Parathyroid adenoma (tissue), 2 donors: ENCODE measurements around the gene PPARGC1A.

Experiments
- H2AFZ ChIP-seq: fragments of 300-600 bp; sonication (generic); one replicate; pipeline ENCODE4 v1.7.0; 2017; ENCODE audit warnings: antibody characterized with exemption, mild to moderate bottlenecking
- H3K27ac ChIP-seq: fragments of 300-600 bp; sonication (generic); one replicate; pipeline ENCODE4 v1.7.0; 2017
- H3K27me3 ChIP-seq: fragments of 300-600 bp; sonication (generic); one replicate; pipeline ENCODE4 v1.7.0; 2017; ENCODE audit warnings: low read length; ENCODE audit not compliant: control insufficient read depth, insufficient read depth
- H3K36me3 ChIP-seq: fragments of 300-600 bp; sonication (generic); one replicate; pipeline ENCODE4 v1.7.0; 2017; ENCODE audit warnings: low read length; ENCODE audit not compliant: control insufficient read depth, insufficient read depth
- H3K4me1 ChIP-seq: fragments of 300-600 bp; sonication (generic); one replicate; pipeline ENCODE4 v1.7.0; 2017; ENCODE audit warnings: control low read depth
- H3K4me2 ChIP-seq: fragments of 300-600 bp; sonication (generic); one replicate; pipeline ENCODE4 v1.7.0; 2017; ENCODE audit warnings: low read length
- H3K4me3 ChIP-seq: fragments of 300-600 bp; sonication (generic); one replicate; pipeline ENCODE4 v1.7.0; 2017; ENCODE audit warnings: low read depth, low read length
- H3K79me2 ChIP-seq: fragments of 300-600 bp; sonication (generic); one replicate; pipeline ENCODE4 v1.7.0; 2017; ENCODE audit warnings: control low read depth
- H3K9ac ChIP-seq: fragments of 300-600 bp; sonication (generic); one replicate; pipeline ENCODE4 v1.7.0; 2017; ENCODE audit warnings: mild to moderate bottlenecking
- H3K9me3 ChIP-seq: fragments of 300-600 bp; sonication (generic); one replicate; pipeline ENCODE4 v1.7.0; 2017; ENCODE audit warnings: low read length; ENCODE audit not compliant: control insufficient read depth
- CTCF ChIP-seq: fragments of 300-600 bp; sonication (generic); IDR thresholded peaks from one replicate; pipeline ENCODE4 v1.7.0; 2017; ENCODE audit warnings: antibody characterized with exemption, mild to moderate bottlenecking
- donor health status: primary hyperparathyroidism.

PPARGC1A gene

GRCh38 chr4:23934223-23934622 is 44.4 kb upstream of the PPARGC1A start:
- Histone ChIP-seq H3K9ac (no peak overlapping the region), H3K36me3 (no peaks in the 10 kb centered on the region), H3K79me2 (no peaks in the 10 kb centered on the region), H3K4me2 (no peak overlapping the region), H3K4me1 (peaks cover 7% of the 10 kb centered on the region), H3K27ac (no peak overlapping the region), H3K4me3 (no peak overlapping the region), H3K9me3 (no peaks in the 10 kb centered on the region), H2AFZ (no peak overlapping the region), H3K27me3 (no peaks in the 10 kb centered on the region)
- TF ChIP-seq CTCF = no peak

GRCh38 chr4:23932901-23933308 is 43.1 kb upstream of the PPARGC1A start:
- TF ChIP-seq CTCF = no peak
- Histone ChIP-seq H3K4me1 (peaks cover 7% of the 10 kb centered on the region), H3K27me3 (no peaks in the 10 kb centered on the region), H3K4me3 (no peak overlapping the region), H3K36me3 (no peaks in the 10 kb centered on the region), H2AFZ (no peak overlapping the region), H3K9ac (no peak overlapping the region), H3K27ac (no peak overlapping the region), H3K9me3 (no peaks in the 10 kb centered on the region), H3K79me2 (no peaks in the 10 kb centered on the region), H3K4me2 (no peak overlapping the region)

GRCh38 chr4:23932186-23932585 is 42.3 kb upstream of the PPARGC1A start:
- Histone ChIP-seq H3K79me2 (no peaks in the 10 kb centered on the region), H3K9me3 (no peaks in the 10 kb centered on the region), H3K4me3 (no peak overlapping the region), H3K36me3 (no peaks in the 10 kb centered on the region), H3K27ac (no peak overlapping the region), H3K27me3 (no peaks in the 10 kb centered on the region), H2AFZ (no peak overlapping the region), H3K9ac (no peak overlapping the region), H3K4me2 (no peak overlapping the region), H3K4me1 (peaks cover 7% of the 10 kb centered on the region)
- TF ChIP-seq CTCF = no peak

GRCh38 chr4:23931489-23931830 is 41.6 kb upstream of the PPARGC1A start:
- TF ChIP-seq CTCF = no peak
- H3K4me3 ChIP-seq = no peak overlapping the region
- H3K4me2 ChIP-seq = peak overlapping the region; percentile 1
- peaks cover 7% of the 10 kb centered on the region for H3K4me1 ChIP-seq
- H3K79me2 ChIP-seq = no peaks in the 10 kb centered on the region
- no peak overlapping the region for H3K9ac ChIP-seq
- H3K36me3 ChIP-seq = no peaks in the 10 kb centered on the region
- H3K27me3 ChIP-seq = no peaks in the 10 kb centered on the region
- no peaks in the 10 kb centered on the region for H3K9me3 ChIP-seq
- H3K27ac ChIP-seq = peak overlapping the region; percentile 75
- no peak overlapping the region for H2AFZ ChIP-seq

- Histone ChIP-seq H3K27ac (peak overlapping the region; percentile 75), H3K4me1 (peaks cover 7% of the 10 kb centered on the region), H3K36me3 (no peaks in the 10 kb centered on the region), H3K9ac (no peak overlapping the region), H3K27me3 (no peaks in the 10 kb centered on the region), H3K4me3 (peak overlapping the region; percentile 17), H3K9me3 (no peaks in the 10 kb centered on the region), H3K79me2 (no peaks in the 10 kb centered on the region), H2AFZ (peak overlapping the region; percentile 45), H3K4me2 (peak overlapping the region; percentile 54)
- TF ChIP-seq CTCF = no peak
Observed at GRCh38 chr4:23930750-23931488, 41.1 kb upstream of the PPARGC1A start.
